GM23248 (cell line): Measurements from ENCODE around the gene GREB1. TPM values are rescaled to one million over a fixed set of nuclear protein-coding genes. Genes with fewer than 3 reads are reported as not detected.

ENCODE experiments used
- DNase-seq: peaks from one replicate; pipeline ENCODE4 v3.0.0-alpha.2; 2015
- H2AFZ ChIP-seq: fragments of 200-600 bp; sonication (generic); 2 replicates; pipeline ENCODE4 v1.6.1; 2016; ENCODE audit warnings: antibody characterized with exemption
- H3F3A ChIP-seq: fragments of 200-600 bp; sonication (generic); 2 replicates; pipeline ENCODE4 v1.6.1; 2016; ENCODE audit warnings: mild to moderate bottlenecking, antibody characterized with exemption, mixed run types; ENCODE audit not compliant: insufficient read depth
- H3K27ac ChIP-seq: fragments of 200-600 bp; sonication (generic); 2 replicates; pipeline ENCODE4 v1.5.1; 2016; ENCODE audit warnings: mild to moderate bottlenecking
- H3K27me3 ChIP-seq: fragments of 200-600 bp; sonication (generic); replicated peaks from 2 replicates; pipeline ENCODE4 v1.6.1; 2016; ENCODE audit warnings: mild to moderate bottlenecking; ENCODE audit not compliant: insufficient read depth
- H3K36me3 ChIP-seq: fragments of 200-600 bp; sonication (generic); 2 replicates; pipeline ENCODE4 v1.6.1; 2016; ENCODE audit warnings: low read depth, mild to moderate bottlenecking
- H3K4me1 ChIP-seq: fragments of 200-600 bp; sonication (generic); 2 replicates; pipeline ENCODE4 v1.6.1; 2016; ENCODE audit warnings: mild to moderate bottlenecking; ENCODE audit not compliant: insufficient read depth
- H3K4me2 ChIP-seq: fragments of 200-600 bp; sonication (generic); one replicate; pipeline ENCODE4 v1.6.1; 2016; ENCODE audit warnings: mild to moderate bottlenecking; ENCODE audit not compliant: unreplicated experiment
- H3K4me3 ChIP-seq: fragments of 200-600 bp; sonication (generic); 2 replicates; pipeline ENCODE4 v1.5.1; 2016; ENCODE audit warnings: mild to moderate bottlenecking
- H3K79me2 ChIP-seq: fragments of 200-600 bp; sonication (generic); 2 replicates; pipeline ENCODE4 v1.6.1; 2016; ENCODE audit warnings: mild to moderate bottlenecking; ENCODE audit not compliant: insufficient read depth
- H3K9ac ChIP-seq: fragments of 200-600 bp; sonication (generic); 2 replicates; pipeline ENCODE4 v1.6.1; 2016; ENCODE audit warnings: mild to moderate bottlenecking
- H3K9me2 ChIP-seq: fragments of 200-600 bp; sonication (generic); 2 replicates; pipeline ENCODE4 v1.6.1; 2016; ENCODE audit warnings: mixed run types, mild to moderate bottlenecking, moderate library complexity; ENCODE audit not compliant: insufficient read depth
- H3K9me3 ChIP-seq: fragments of 200-600 bp; sonication (generic); one replicate; pipeline ENCODE4 v1.6.1; 2017; ENCODE audit warnings: low read depth
- H4K20me1 ChIP-seq: fragments of 200-600 bp; sonication (generic); 2 replicates; pipeline ENCODE4 v1.6.0; 2016; ENCODE audit not compliant: insufficient read depth
- EZH2 ChIP-seq: fragments of 200-600 bp; sonication (generic); IDR thresholded peaks from 2 replicates; pipeline ENCODE4 v1.6.1; 2018; ENCODE audit warnings: antibody characterized with exemption, mild to moderate bottlenecking; ENCODE audit not compliant: insufficient read depth, poor library complexity, severe bottlenecking
- EZH2phosphoT487 ChIP-seq: fragments of 200-600 bp; sonication (generic); IDR thresholded peaks from 2 replicates; pipeline ENCODE4 v1.6.1; 2018; ENCODE audit warnings: antibody characterized with exemption, moderate library complexity, mild to moderate bottlenecking, low read depth; ENCODE audit not compliant: insufficient read depth
- WGBS, 2 experiments: methylation state at CpG; one replicate each; pipeline ENCODE4 v1.1.6; 2015 to 2017; ENCODE audit warnings: low lambda C conversion rate in 2 of 2, low coverage in 1 of 2; ENCODE audit errors: missing lambda C conversion rate in 2 of 2; 5-methylcytosine and 5-hydroxymethylcytosine counted together
- in situ Hi-C: fragments of 300-500 bp; cut with MboI; formaldehyde crosslinking; loops from 2 replicates; pipeline ENCODE4 v1.15.0; 2020
- polyA plus RNA-seq: library from polyadenylated mRNA; unstranded; fragments of >200 nt; fragmentation: Nextera tagmentation; extraction: Ambion mirVana; gene quantifications from 2 replicates; pipeline ENCODE4 v1.2.1, GENCODE V29; 2016
- total RNA-seq: library from RNA; depleted of rRNA; stranded (reverse); fragments of >200 nt; shearing (Covaris generic); gene quantifications from 2 replicates; pipeline ENCODE4 v1.2.3, GENCODE V29; 2014

GREB1 gene
- total and polyA plus RNA-seq, 2 experiments from 2014 or later = not detected

- Histone ChIP-seq H3K4me2 (no peak overlapping the region), H3K4me3 (no peak overlapping the region), H3K79me2 (no peaks in the 10 kb centered on the region), H3K27me3 (peaks cover 40% of the 10 kb centered on the region), H3K9ac (no peak overlapping the region), H3K27ac (no peak overlapping the region), H3K9me3 (no peaks in the 10 kb centered on the region), H3K4me1 (no peaks in the 10 kb centered on the region), H4K20me1 (no peaks in the 10 kb centered on the region), H2AFZ (no peak overlapping the region), H3F3A (no peaks in the 10 kb centered on the region), H3K36me3 (no peaks in the 10 kb centered on the region), H3K9me2 (no peaks in the 10 kb centered on the region)
- 63 to 66% methylated on average over 7 of the region's 7 CpGs for WGBS, 2 experiments
- no peak for TF ChIP-seq EZH2phosphoT487
- TF ChIP-seq EZH2 = no peak
- DNase-seq = no peak
- in situ Hi-C loops = no loop called here
Observed at GRCh38 chr2:11535899-11536344, 2.1 kb downstream of the GREB1 start.

DNA sequence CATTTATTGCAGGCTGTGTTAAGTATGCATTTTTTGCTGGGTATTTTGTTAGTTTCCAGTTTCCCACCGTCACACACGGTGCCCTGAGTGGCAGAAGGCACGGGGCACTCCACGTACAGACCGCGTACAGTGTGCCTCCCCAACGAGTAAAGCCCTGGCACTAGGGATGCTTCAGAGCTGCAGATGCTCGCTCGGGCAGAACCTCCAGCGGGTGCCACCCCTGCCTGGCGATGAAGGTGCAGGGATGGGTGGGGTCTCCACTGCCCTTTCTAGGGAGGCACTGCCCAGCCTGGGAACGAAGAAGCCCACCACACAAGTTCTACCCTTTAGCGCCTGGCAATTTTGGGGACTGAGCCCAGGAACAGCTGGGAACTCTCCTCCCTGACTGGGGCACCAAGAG lies 4.1 kb downstream of the GREB1 start:
- no peak overlapping the region for H3K4me3 ChIP-seq
- no peaks in the 10 kb centered on the region for H3K4me1 ChIP-seq
- peaks cover 42% of the 10 kb centered on the region for H3K27me3 ChIP-seq
- H3K9me3 ChIP-seq = no peaks in the 10 kb centered on the region
- WGBS, 2 experiments = 74 to 77% methylated on average over 13 of the region's 13 CpGs
- H3K79me2 ChIP-seq = no peaks in the 10 kb centered on the region
- no peak overlapping the region for H2AFZ ChIP-seq
- no peaks in the 10 kb centered on the region for H3F3A ChIP-seq
- no peak overlapping the region for H3K27ac ChIP-seq
- H3K9me2 ChIP-seq = no peaks in the 10 kb centered on the region
- H3K36me3 ChIP-seq = no peaks in the 10 kb centered on the region
- H4K20me1 ChIP-seq = no peaks in the 10 kb centered on the region
- no peak for TF ChIP-seq EZH2phosphoT487
- TF ChIP-seq EZH2 = no peak
- no peak overlapping the region for H3K9ac ChIP-seq
- in situ Hi-C loops = no loop called here
- DNase-seq = no peak
- no peak overlapping the region for H3K4me2 ChIP-seq

GRCh38 chr2:11539317-11540147 lies 5.7 kb downstream of the GREB1 start:
- Histone ChIP-seq H4K20me1 (no peaks in the 10 kb centered on the region), H3F3A (no peaks in the 10 kb centered on the region), H3K9me2 (no peaks in the 10 kb centered on the region), H3K4me1 (no peaks in the 10 kb centered on the region), H2AFZ (no peak overlapping the region), H3K9me3 (no peaks in the 10 kb centered on the region), H3K4me3 (no peak overlapping the region), H3K27ac (no peak overlapping the region), H3K36me3 (no peaks in the 10 kb centered on the region), H3K9ac (no peak overlapping the region), H3K79me2 (no peaks in the 10 kb centered on the region), H3K27me3 (peaks cover 39% of the 10 kb centered on the region), H3K4me2 (no peak overlapping the region)
- in situ Hi-C loops = no loop called here
- DNase-seq = no peak
- 48 to 49% methylated on average over 18 of the region's 18 CpGs for WGBS, 2 experiments
- TF ChIP-seq EZH2phosphoT487 (no peak), EZH2 (no peak)

- DNase-seq = no peak
Observed at GRCh38 chr2:11540148-11540995, 6.5 kb downstream of the GREB1 start.

More at GRCh38 chr2:11540148-11540995, 6.5 kb downstream of the GREB1 start:
- Histone ChIP-seq H3K36me3 (no peaks in the 10 kb centered on the region), H3F3A (no peaks in the 10 kb centered on the region), H3K79me2 (no peaks in the 10 kb centered on the region), H3K9me2 (no peaks in the 10 kb centered on the region), H4K20me1 (no peaks in the 10 kb centered on the region), H3K9ac (no peak overlapping the region), H3K4me3 (no peak overlapping the region), H3K27me3 (peaks cover 41% of the 10 kb centered on the region), H3K4me2 (no peak overlapping the region), H2AFZ (no peak overlapping the region), H3K9me3 (no peaks in the 10 kb centered on the region), H3K4me1 (no peaks in the 10 kb centered on the region), H3K27ac (no peak overlapping the region)
- in situ Hi-C loops = no loop called here
- 25 to 27% methylated on average over 12 of the region's 12 CpGs for WGBS, 2 experiments
- TF ChIP-seq EZH2 (no peak), EZH2phosphoT487 (no peak)
